GM18505 (cell line): ENCODE measurements around the gene UMAD1.

Experiments
- ATAC-seq: cut with Tn5 transposase; IDR thresholded peaks from one replicate; pipeline ENCODE4 v1.9.1; 2021; ENCODE audit not compliant: unreplicated experiment
- POLR2A ChIP-seq: IDR thresholded peaks from 4 replicates; pipeline ENCODE4 v1.6.1; 2011; ENCODE audit warnings: borderline replicate concordance; ENCODE audit not compliant: insufficient read depth, insufficient read length; ENCODE audit errors: extremely low read depth

The UMAD1 gene

DNA sequence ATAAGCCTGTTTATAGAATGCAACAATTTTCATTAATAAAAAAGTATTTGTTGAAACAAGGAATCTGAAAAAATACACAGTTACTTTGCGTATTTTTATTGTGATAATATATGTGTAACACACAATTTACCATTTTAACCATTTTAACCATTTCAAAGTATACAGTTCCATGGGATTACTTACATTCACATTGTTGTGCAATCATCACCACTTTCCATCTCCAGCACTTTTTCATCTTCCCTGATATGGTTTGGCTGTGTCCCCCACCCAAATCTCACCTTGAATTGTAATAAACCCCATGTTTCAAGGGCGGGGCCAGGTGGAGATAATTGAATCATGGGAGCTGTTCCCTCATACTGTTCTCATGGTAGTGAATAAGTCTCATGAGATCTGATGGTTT, 266.8 kb downstream of the UMAD1 start:
- no peak for ATAC-seq
- TF ChIP-seq POLR2A: no peak

DNA sequence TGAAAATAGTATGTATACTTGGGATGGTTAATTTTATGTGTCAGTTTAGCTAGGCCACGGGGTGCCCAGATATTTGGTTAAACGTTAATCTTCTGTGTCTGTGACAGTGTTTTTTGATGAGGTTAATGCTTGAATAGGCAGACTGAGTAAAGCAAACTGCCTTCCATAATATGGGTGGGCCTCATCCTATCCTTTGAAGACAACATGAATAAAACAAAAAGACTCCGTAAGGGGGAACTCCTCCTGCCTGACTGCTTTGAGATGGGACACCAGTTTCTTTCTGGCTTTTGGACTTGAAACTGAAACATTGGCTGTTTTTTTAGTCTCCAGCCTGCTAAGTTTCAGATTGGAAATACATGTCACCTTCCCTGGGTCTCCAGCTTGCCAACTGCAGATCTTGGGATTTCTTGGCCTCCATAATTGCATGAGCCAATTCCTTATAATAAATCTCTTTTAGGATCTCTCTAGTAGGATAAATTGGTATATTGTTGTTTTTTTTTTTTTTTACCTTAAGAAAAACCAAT, 268.1 kb downstream of the UMAD1 start:
- ATAC-seq: no peak
- TF ChIP-seq POLR2A: no peak

DNA sequence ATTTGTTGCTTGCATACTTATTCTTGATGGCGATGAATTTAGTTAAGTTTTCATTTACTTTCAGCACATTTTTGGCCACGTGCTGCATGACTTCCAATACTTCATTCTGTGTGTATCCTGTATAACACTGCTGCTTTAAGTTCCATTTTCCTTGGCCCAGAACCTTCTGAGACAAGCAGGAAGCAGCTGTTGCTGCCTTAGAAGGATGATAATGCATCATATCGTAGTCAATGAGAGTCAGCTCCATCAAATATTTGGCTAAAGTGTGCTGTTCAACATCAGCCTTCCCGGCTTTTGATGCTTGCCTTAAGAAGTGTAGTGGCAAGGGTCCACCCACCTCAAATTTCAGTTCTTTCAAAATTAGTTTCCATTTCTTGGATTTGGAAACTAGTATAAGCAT, 268.8 kb downstream of the UMAD1 start:
- ATAC-seq: no peak
- no peak for TF ChIP-seq POLR2A

GRCh38 chr7:7911369-7912123, 271.0 kb downstream of the UMAD1 start:
- no peak for ATAC-seq
- TF ChIP-seq POLR2A: no peak

DNA sequence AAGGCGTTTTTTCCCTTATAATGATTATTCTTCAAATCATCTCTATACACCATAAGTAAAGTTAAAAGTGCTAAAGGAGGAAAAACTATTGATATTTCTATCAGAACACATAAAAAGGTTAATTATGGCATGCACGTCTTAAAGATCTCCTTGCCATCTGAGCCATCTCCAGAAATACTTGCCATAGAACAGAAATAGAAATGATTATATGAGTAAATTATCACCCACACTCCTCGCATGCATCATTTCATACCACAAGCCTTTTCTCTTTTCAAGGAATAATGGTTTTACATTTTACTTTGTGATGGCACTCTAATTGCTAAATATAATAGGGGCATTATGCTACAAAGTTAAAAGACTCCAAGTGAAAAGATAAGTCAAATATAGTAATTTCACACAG, 272.4 kb downstream of the UMAD1 start:
- no peak for ATAC-seq
- TF ChIP-seq POLR2A: no peak

GRCh38 chr7:7913504-7913903, 273.0 kb downstream of the UMAD1 start:
- TF ChIP-seq POLR2A: no peak
- no peak for ATAC-seq

GRCh38 chr7:7914547-7914946, 274.0 kb downstream of the UMAD1 start:
- no peak for TF ChIP-seq POLR2A
- ATAC-seq: no peak

- TF ChIP-seq POLR2A: no peak
- no peak for ATAC-seq
Measured at GRCh38 chr7:7916064-7916463, 275.5 kb downstream of the UMAD1 start.

DNA sequence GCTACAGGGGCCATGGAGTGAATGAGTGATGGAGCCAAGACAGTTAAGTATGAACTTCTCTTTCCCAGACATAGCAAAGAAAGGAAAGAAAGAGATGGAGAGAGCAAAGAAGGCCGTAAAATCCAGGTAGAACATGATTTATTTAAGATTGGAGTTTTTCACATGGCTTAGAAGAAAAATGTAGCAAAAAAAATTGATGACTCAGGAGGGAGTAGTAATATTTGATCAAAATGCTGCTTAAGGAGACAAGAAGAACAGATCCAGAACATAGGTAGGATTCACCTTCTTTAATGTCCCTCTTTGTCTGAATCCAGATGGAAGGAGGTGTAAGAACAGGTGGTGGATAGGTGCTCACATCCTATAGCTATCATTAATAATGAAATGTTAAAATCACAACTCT, 277.0 kb downstream of the UMAD1 start:
- TF ChIP-seq POLR2A: no peak
- no peak for ATAC-seq

DNA sequence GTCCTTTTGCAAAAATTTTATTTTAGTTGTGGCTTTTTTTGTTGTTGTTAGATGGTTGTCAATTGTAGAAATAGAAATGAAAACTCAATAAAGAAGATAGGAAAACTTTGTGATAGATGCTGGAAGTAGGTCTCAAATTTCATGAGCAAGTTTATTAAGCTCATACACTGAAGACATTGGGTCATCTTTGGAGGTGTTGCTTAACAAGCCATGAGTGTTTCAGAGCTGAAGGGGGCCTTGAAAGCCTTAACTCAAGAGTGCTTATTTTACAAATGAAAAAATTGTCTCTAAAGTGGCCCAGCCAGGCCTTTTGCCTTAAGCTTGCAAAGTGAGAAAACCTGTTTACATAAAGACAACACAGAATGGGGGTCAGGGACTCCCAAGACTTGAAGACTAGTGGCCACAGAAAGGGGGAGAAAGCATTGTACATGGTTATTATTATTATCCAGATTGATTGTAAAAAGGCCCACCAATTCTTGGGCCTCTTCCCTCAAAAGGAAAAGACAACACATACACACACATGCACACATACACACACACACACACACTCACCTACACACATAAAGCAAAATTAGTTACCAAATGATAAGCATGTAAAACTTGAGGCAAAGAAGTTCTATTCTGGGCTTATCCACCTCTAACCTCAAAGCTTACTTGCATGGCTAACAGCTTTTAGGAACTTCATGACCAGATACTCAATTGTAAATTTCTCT, 278.3 kb downstream of the UMAD1 start:
- no peak for TF ChIP-seq POLR2A
- ATAC-seq: no peak

GRCh38 chr7:7919449-7919945, 278.9 kb downstream of the UMAD1 start:
- no peak for ATAC-seq
- TF ChIP-seq POLR2A: no peak

- no peak for ATAC-seq
Measured at GRCh38 chr7:7920056-7920455, 279.5 kb downstream of the UMAD1 start.

GRCh38 chr7:7920481-7920880, 279.9 kb downstream of the UMAD1 start:
- no peak for TF ChIP-seq POLR2A
- ATAC-seq: peak; percentile 91

More at GRCh38 chr7:7920056-7920455, 279.5 kb downstream of the UMAD1 start:
- no peak for TF ChIP-seq POLR2A

GRCh38 chr7:7921830-7922229, 281.3 kb downstream of the UMAD1 start:
- ATAC-seq: no peak
- TF ChIP-seq POLR2A: no peak
